Measurements from ENCODE around the gene CDKN2D. TPM values are rescaled to one million over a fixed set of nuclear protein-coding genes. Genes with fewer than 3 reads are reported as not detected.

Gene CDKN2D
- total and polyA plus RNA-seq, 2 of the 8 experiments (the other 6 are each of a cell fraction or from before 2014, with no cell fraction given) = 3.0 to 4.0 TPM

DNA sequence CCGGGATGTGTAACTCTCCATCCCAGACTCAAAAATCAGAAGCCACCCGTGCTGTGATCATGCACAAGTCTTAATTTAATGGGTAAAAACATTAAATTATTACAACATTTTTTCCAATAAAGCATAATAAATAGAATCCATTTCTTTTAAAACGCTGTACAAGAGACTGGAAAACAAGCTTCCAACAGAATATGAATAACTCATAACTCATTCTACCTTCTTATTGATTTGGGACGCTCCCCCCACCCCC, 2.4 kb downstream of the CDKN2D start:
- H4K20me1 ChIP-seq (replicated peaks in 1 of 2; ENCODE audit: control insufficient read depth in 1 of 2, insufficient read depth in 2 of 2, low read length in 2 of 2) = peaks cover 0 to 4% of the 10 kb centered on the region in 2 experiments
- H2BK20ac ChIP-seq (ENCODE audit: low read length) = no peak overlapping the region
- TF ChIP-seq SP1 (IDR thresholded peaks at IDR 0.05; ENCODE audit: low read depth, low read length) (no peak), TBP (IDR thresholded peaks at IDR 0.05; ENCODE audit: low read depth, low read length) (no peak), CHD1 (IDR thresholded peaks at IDR 0.05; ENCODE audit: low read depth, low read length) (no peak)
- TF ChIP-seq, protein P1, sequence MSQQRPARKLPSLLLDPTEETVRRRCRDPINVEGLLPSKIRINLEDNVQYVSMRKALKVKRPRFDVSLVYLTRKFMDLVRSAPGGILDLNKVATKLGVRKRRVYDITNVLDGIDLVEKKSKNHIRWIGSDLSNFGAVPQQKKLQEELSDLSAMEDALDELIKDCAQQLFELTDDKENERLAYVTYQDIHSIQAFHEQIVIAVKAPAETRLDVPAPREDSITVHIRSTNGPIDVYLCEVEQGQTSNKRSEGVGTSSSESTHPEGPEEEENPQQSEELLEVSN (IDR thresholded peaks at IDR 0.05) = no peak
- no peak overlapping the region for H3K56ac ChIP-seq (replicated peaks; ENCODE audit: insufficient read length, low read depth, low read length)
- H4K8ac ChIP-seq (ENCODE audit: extremely low read depth, insufficient read depth, low read length) = no peak overlapping the region
- ChIA-PET POLR2A (ENCODE audit: partially characterized antibody) (interaction anchor here (0.6 to 1.4 kb wide), 10 partner anchors 10 to 172 kb away, joined by 3 to 7 read pairs (median 3); no protein-coding TSS in a partner anchor), CTCF (ENCODE audit: partially characterized antibody) (interaction anchor here (1.1 to 2.5 kb wide), 4 partner anchors 10 to 78 kb away, joined by 4 to 11 read pairs (median 5); no protein-coding TSS in a partner anchor)
- no peak overlapping the region for H2AFZ ChIP-seq (ENCODE audit: low read length)
- H2BK120ac ChIP-seq (replicated peaks; ENCODE audit: low read depth, low read length) = no peak overlapping the region
- no peak overlapping the region for H2BK5ac ChIP-seq (ENCODE audit: low read depth, low read length)
- H3K9ac ChIP-seq (replicated peaks in 1 of 4; ENCODE audit: extremely low read depth in 1 of 4, low read depth in 3 of 4, low read length in 3 of 4) = no peak overlapping the region
- no peak overlapping the region for H4K5ac ChIP-seq (ENCODE audit: insufficient read length, low read depth, low read length)
- peaks cover 4% of the 10 kb centered on the region; the same call in 1 of the 2 replicates for H3K79me1 ChIP-seq (ENCODE audit: low read depth, low read length)
- H3K9me3 ChIP-seq (ENCODE audit: insufficient read depth in 2 of 2, low read depth in 1 of 2, low read length in 1 of 2) = no peaks in the 10 kb centered on the region
- H3K27ac ChIP-seq (ENCODE audit: low read depth, low read length) = no peak overlapping the region
- H3K27me3 ChIP-seq (replicated peaks in 1 of 4; ENCODE audit: control insufficient read depth in 3 of 4, extremely low read depth in 1 of 4, insufficient read depth in 3 of 4, low read length in 3 of 4) = peaks cover 0 to 10% (median 7%) of the 10 kb centered on the region in 4 experiments; a peak in 4 of 7 replicates
- H3K4me2 ChIP-seq (ENCODE audit: insufficient read depth in 1 of 2, low read depth in 2 of 2, low read length in 2 of 2) = peak overlapping the region; percentile 59 to 80
- no peak overlapping the region for H4K91ac ChIP-seq (replicated peaks; ENCODE audit: insufficient read length, low read length)
- H3K4me1 ChIP-seq (replicated peaks in 1 of 4; ENCODE audit: control insufficient read depth in 3 of 4, insufficient read depth in 4 of 4, low read length in 3 of 4) = peaks cover 0 to 19% (median 9%) of the 10 kb centered on the region in 4 experiments; a peak in 6 of 7 replicates
- H2BK12ac ChIP-seq (ENCODE audit: low read depth, low read length) = no peak overlapping the region
- H3K36me3 ChIP-seq (ENCODE audit: control insufficient read depth in 2 of 4, insufficient read depth in 4 of 4, low read length in 3 of 4) = peaks cover 2 to 16% (median 4%) of the 10 kb centered on the region in 4 experiments; a peak in 5 of 8 replicates
- peaks cover 0 to 10% of the 10 kb centered on the region in 2 experiments; a peak in 2 of 4 replicates for H3K79me2 ChIP-seq (ENCODE audit: control insufficient read depth in 1 of 2, insufficient read depth in 2 of 2, low read length in 2 of 2)
- H3K23ac ChIP-seq (ENCODE audit: insufficient read length) = no peak overlapping the region
- no peak overlapping the region for H3K18ac ChIP-seq (ENCODE audit: extremely low read depth, low read length)
- WGBS, 2 experiments (ENCODE audit: extremely low coverage in 1 of 2, insufficient coverage in 1 of 2, insufficient read length in 1 of 2, insufficient replicate concordance in 2 of 2, low coverage in 1 of 2, low lambda C conversion rate in 2 of 2, missing lambda C conversion rate in 1 of 2) = 41% methylated on average over 4 of the region's 4 CpGs; no CpG with 5 or more reads in 1 of the 2 experiments
- no peak overlapping the region for H3K4ac ChIP-seq (replicated peaks; ENCODE audit: insufficient read length, low read depth, low read length)
- FAIRE-seq = no peak
- H3K14ac ChIP-seq (ENCODE audit: insufficient read length) = no peak overlapping the region
- no peak for DNase-seq (ENCODE audit: low read depth in 1 of 2, low spot score in 2 of 2)
- H3K23me2 ChIP-seq (ENCODE audit: low read depth, low read length) = peaks cover 18% of the 10 kb centered on the region
- no peak overlapping the region for H2BK15ac ChIP-seq (ENCODE audit: low read length)
- H2AK5ac ChIP-seq (ENCODE audit: low read depth, low read length) = no peak overlapping the region
- peak overlapping the region; percentile 22 to 82 (median 55); a peak in 6 of 8 replicates for H3K4me3 ChIP-seq (ENCODE audit: extremely low read depth in 1 of 4, insufficient read depth in 2 of 4, low read depth in 3 of 4, low read length in 4 of 4)

Measured in H1 (cell line).